HG03175 (cell line): ENCODE data around the gene SIK2.
"Not testable (repeated sequence)": the region's sequence is repeated elsewhere in the genome, so short reads cannot be mapped to it uniquely, and the experiment has no call there.

ENCODE experiments used
- ATAC-seq: cut with Tn5 transposase; IDR thresholded peaks from one replicate; pipeline ENCODE4 v1.9.1; 2021; ENCODE audit warnings: mild to moderate bottlenecking, moderate library complexity; ENCODE audit not compliant: unreplicated experiment

Gene SIK2

DNA sequence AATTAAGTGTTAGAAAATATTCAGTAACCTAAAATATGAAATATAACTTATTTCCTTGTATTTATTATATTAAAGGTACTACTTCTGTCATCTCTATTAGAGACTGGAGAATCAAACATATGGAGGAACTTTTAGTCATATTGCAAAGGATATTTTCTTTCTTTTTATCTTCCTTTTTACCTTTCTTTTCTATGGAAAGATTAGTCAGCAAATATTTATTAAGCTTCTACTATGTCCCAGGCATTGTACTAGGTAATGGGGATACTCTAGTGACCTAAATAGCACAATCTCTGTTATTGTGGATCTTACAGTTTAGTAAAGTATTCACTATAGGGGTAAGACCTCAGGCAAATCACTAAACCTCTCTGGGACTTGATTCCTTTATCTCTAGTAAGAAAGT is 18.3 kb downstream of the SIK2 start:
- ATAC-seq, result no peak

DNA sequence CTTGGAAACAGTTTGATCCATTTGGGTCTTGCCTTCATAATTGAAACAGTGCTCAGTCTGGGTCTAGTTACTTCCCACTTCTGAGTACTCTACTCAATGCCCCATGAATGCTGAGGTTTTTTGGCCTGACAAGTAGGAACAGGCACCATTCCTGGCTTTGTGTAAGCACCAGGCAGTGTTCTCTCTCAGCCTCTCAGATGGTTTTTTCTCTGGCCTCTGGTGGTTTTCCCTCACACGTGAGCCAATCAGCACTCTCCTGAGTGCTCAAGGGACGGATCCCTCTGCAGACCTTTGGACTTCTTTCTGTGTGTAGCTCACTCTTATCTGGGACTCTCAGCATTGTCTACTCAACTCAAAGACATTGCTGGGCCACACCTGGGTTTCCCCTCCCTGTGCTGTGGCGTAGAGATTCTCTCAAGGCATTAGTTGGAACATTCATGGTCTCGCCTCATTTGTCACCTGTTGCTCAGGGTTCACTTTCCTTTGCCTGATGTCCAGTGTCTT is 21.3 kb downstream of the SIK2 start:
- no peak for ATAC-seq

DNA sequence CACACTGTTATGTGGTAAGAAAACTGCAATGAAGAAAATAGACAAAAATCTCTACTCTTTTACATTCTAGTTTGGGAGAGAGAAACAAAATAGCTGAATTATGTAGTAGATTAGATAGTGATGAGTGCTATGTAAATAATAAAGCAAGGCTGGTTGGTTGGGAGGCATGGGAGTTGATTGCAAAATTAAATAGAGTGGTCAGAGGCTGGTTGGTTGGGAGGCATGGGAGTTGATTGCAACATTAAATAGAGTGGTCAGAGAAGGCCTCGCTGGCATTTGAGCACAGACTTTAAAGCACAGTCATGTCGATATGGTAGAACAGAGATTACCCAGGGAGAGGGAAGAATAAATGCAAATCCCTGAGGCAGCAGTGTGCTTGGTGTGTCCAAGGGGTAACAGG is 22.4 kb downstream of the SIK2 start:
- ATAC-seq, result no peak

- no peak for ATAC-seq
Measured at GRCh38 chr11:111627591-111627990, 25.3 kb downstream of the SIK2 start.

DNA sequence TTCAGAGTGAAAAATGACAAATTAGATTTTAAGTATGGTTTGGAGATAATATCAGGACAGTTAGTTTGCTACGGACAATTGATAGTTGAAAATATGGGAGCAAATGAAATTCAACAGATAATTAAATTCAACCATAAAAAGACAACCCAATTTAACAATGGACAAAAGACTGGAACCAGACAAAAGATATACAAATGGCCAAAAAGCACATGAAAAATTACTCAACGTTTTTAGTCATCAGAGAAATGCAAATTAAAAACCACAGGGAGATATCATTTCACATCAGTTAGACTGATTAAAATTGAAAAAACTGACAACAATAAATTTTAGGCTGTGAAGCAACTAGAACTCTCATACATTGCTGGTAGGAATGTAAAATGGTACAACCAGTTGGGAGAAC is 27.2 kb downstream of the SIK2 start:
- no peak for ATAC-seq

DNA sequence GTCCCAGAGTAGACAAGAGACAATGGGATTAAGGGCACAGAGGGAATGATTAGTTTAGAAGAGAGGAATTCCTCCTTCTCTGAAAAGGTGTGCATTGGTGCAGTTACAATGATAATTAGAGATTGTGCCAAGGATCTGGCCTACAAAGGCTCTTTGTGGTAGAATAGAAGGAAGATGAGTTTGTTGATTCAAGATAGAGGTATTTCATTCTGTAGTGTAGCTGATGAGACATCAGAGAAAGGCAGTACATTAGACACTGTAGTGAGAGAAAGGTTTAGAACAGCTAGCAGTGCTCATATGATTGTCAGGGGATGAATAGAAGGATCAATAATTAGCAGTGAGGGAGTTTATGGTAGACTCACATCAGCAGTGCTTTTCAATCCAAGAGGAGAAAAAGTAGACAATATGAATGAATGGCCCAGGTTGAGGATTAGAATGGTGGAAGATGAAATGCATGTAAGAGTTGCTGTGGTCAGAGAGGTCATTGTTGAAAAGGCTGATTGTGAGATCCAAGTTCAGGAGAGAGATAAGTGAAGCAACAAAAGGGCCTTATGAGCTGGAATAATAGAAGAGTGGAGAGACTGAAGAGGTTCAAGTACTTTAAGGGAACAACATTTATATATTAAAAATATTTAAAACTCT is 28.9 kb downstream of the SIK2 start:
- ATAC-seq, result no peak

DNA sequence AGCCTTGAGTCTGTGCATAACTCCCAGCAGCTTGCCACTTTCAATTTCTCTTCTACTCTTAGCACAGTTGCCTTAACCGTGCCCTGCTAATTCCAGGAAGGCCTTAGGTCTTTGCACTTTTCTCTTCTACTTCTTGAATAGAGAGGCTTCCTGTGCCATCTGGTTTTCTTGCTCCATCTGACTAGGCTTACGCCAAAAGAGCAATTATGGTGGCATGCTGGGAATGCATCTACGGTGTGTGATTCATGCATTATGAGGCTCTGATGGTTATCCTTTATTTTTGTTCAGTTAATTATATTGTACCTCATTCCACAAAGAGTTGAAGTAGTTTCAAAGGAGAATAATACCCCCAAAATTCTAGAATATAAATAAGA is 29.4 kb downstream of the SIK2 start:
- ATAC-seq, result no peak

GRCh38 chr11:111632516-111633220 is 30.4 kb downstream of the SIK2 start:
- no peak for ATAC-seq

DNA sequence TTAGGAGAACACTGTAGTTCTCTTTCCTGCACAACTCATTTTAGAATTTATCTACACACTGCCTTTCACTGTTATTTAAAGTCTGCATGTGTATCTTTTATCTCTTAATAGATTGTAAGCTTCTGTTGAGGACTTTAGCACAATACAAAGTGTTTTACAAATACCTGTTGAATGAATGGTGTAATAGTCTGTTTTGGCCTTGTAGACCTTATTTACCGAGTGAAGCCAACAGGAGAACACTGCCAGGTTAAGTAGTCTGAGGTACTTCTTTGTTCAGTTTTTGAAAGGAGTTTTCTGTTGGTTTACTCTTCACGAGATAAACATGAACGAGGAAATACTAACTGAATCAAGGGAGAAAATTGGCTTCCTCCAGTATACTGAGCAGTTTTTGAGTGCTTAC is 31.0 kb downstream of the SIK2 start:
- ATAC-seq, result no peak

- no peak for ATAC-seq
Measured at GRCh38 chr11:111633756-111634362, 31.6 kb downstream of the SIK2 start.

- ATAC-seq, result no peak
Measured at GRCh38 chr11:111634981-111635705, 32.9 kb downstream of the SIK2 start.

- no peak for ATAC-seq
Measured at GRCh38 chr11:111635706-111636045, 33.4 kb downstream of the SIK2 start.

- no peak for ATAC-seq
Measured at GRCh38 chr11:111637885-111638284, 35.6 kb downstream of the SIK2 start.

- no peak for ATAC-seq
Measured at GRCh38 chr11:111639226-111639925, 37.1 kb downstream of the SIK2 start.

DNA sequence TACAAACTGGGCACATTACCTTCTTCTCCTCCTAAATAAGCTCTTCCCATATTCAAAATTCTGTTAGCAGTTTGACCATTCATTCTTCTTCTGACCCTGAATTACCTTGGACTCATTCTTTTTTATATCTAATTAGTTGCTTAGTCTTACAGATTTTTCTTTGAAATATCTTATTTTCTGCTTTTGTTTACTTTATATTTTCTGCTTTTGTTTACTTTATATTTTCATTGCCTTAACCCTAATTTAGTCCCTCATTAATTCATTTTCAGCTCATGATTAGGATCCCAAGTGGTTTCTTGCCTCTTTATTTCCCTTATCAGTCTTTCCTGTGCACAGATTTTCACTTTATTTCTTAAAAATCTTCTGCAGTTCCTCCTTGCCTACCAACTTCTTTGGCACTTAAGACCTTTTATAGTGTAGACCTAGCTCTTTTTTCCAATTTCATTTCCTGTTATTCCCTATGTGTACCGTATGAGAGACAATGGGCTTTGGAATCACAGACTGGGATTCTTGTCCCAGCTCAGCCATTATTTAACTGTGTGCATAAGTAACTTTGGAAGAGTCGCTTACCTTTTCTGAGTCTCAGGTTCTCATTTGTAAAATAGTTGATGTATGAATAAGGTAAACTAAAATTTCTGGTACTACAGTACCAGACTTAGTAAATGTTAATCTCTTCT is 39.2 kb downstream of the SIK2 start:
- no peak for ATAC-seq

- ATAC-seq, result no peak
Measured at GRCh38 chr11:111642542-111642941, 40.3 kb downstream of the SIK2 start.

- no peak for ATAC-seq
Measured at GRCh38 chr11:111644922-111645321, 42.7 kb downstream of the SIK2 start.

- ATAC-seq, result no peak
Measured at GRCh38 chr11:111645657-111646316, 43.5 kb downstream of the SIK2 start.

- ATAC-seq, result not testable (repeated sequence)
Measured at GRCh38 chr11:111651336-111651735, 49.1 kb downstream of the SIK2 start.

GRCh38 chr11:111652184-111652583 is 49.9 kb downstream of the SIK2 start:
- ATAC-seq, result no peak
